Measurements from ENCODE around the gene CELF2.

DNA sequence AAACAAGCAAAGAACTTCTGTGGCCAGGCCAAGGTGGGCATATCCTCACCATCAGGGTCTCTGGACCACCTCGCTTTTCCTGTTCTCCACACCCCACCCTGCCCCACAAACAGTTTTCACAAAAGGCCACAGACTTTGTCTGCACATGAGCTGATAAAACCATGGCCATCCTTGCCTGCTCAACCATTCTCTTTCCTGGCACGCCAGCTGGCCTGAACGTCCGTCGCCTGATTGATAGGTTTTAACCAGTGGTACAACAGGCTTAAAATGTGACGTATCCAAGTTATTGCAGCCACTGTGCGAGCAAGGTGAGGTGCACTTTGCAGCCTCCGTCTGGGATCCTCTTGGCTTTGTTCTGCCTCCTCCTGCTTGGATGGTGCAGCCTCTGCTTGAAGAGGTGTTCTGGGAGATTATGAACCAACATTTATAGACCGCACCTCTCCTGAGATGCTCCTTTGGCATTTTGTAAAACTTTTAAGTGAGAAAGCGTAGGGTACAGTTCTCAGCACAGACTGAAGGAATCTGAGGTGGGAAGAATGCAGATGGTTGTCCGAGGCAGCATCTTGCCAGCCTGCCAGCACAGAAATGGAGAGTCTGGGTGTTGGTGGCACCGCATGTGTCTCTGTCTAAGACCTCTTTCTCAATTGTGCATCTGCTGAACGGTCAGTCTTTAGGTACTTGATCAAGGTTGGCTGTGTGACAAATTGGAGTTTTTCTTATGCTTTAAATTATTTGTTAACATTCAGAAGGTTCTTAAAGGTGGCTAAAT lies 288.3 kb downstream of the CELF2 start:
- TF ChIP-seq POLR2AphosphoS5 (IDR thresholded peaks at IDR 0.05) (no peak), POLR2A (IDR thresholded peaks at IDR 0.05) (no peak)
- TF ChIP-seq, protein P1, sequence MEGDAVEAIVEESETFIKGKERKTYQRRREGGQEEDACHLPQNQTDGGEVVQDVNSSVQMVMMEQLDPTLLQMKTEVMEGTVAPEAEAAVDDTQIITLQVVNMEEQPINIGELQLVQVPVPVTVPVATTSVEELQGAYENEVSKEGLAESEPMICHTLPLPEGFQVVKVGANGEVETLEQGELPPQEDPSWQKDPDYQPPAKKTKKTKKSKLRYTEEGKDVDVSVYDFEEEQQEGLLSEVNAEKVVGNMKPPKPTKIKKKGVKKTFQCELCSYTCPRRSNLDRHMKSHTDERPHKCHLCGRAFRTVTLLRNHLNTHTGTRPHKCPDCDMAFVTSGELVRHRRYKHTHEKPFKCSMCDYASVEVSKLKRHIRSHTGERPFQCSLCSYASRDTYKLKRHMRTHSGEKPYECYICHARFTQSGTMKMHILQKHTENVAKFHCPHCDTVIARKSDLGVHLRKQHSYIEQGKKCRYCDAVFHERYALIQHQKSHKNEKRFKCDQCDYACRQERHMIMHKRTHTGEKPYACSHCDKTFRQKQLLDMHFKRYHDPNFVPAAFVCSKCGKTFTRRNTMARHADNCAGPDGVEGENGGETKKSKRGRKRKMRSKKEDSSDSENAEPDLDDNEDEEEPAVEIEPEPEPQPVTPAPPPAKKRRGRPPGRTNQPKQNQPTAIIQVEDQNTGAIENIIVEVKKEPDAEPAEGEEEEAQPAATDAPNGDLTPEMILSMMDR (IDR thresholded peaks at IDR 0.05) = no peak
